OCI-LY3 (cell line): ENCODE results near the gene LRP10.

Source experiments
- H2AFZ ChIP-seq: fragments of 200-600, 300-600 bp; shearing (Covaris generic); 2 replicates; pipeline ENCODE4 v1.6.0; 2014; ENCODE audit warnings: antibody characterized with exemption, low read depth, low read length
- H3K27ac ChIP-seq: fragments of 200-600, 300-600 bp; sonication (generic); 2 replicates; pipeline ENCODE4 v1.5.1; 2014; ENCODE audit warnings: mild to moderate bottlenecking, low read length, moderate library complexity, mixed read lengths
- H3K27me3 ChIP-seq: fragments of 200-600, 300-600 bp; sonication (generic); 2 replicates; pipeline ENCODE4 v1.6.1; 2014; ENCODE audit warnings: low read depth, low read length, mixed read lengths
- H3K36me3 ChIP-seq: fragments of 200-600, 300-600 bp; sonication (generic); replicated peaks from 2 replicates; pipeline ENCODE3; 2014; ENCODE audit warnings: low read depth, low read length, mixed read lengths
- H3K4me1 ChIP-seq: fragments of 300-600, 200-600 bp; sonication (generic); 2 replicates; pipeline ENCODE4 v1.6.1; 2014; ENCODE audit warnings: low read length, mixed read lengths
- H3K4me2 ChIP-seq: fragments of 200-600, 300-600 bp; sonication (generic); 2 replicates; pipeline ENCODE4 v1.6.1; 2014; ENCODE audit warnings: low read length, mixed read lengths
- H3K4me3 ChIP-seq: fragments of 300-600, 200-600 bp; sonication (generic); 2 replicates; pipeline ENCODE4 v1.5.1; 2014; ENCODE audit warnings: antibody characterized with exemption, mild to moderate bottlenecking, low read length, moderate library complexity
- H3K79me2 ChIP-seq: fragments of 300-600, 200-600 bp; shearing (Covaris generic); 2 replicates; pipeline ENCODE4 v1.6.1; 2014; ENCODE audit warnings: mild to moderate bottlenecking, low read length, mixed read lengths
- H3K9ac ChIP-seq: fragments of 300-600, 200-600 bp; shearing (Covaris generic); 2 replicates; pipeline ENCODE4 v1.6.0; 2014; ENCODE audit warnings: mild to moderate bottlenecking, low read length, moderate library complexity
- H3K9me3 ChIP-seq: fragments of 200-600, 300-600 bp; shearing (Covaris generic); 2 replicates; pipeline ENCODE4 v1.6.1; 2014; ENCODE audit warnings: low read length, mixed read lengths; ENCODE audit not compliant: insufficient read depth
- H4K20me1 ChIP-seq: fragments of 200-600, 300-600 bp; sonication (generic); 2 replicates; pipeline ENCODE4 v1.6.1; 2016; ENCODE audit warnings: low read length, mixed read lengths; ENCODE audit not compliant: insufficient read depth
- EZH2phosphoT487 ChIP-seq: fragments of 200-600 bp; shearing (Covaris generic); IDR thresholded peaks from 2 replicates; pipeline ENCODE4 v1.6.1; 2018; ENCODE audit warnings: antibody characterized with exemption, mixed run types, low read depth
- TF ChIP-seq, protein P1 (sequence below): fragments of 200-600, 300-600 bp; sonication (generic); IDR thresholded peaks from 2 replicates; pipeline ENCODE4 v1.5.1; 2014; ENCODE audit warnings: antibody characterized with exemption, low read length, low read depth

Gene LRP10

DNA sequence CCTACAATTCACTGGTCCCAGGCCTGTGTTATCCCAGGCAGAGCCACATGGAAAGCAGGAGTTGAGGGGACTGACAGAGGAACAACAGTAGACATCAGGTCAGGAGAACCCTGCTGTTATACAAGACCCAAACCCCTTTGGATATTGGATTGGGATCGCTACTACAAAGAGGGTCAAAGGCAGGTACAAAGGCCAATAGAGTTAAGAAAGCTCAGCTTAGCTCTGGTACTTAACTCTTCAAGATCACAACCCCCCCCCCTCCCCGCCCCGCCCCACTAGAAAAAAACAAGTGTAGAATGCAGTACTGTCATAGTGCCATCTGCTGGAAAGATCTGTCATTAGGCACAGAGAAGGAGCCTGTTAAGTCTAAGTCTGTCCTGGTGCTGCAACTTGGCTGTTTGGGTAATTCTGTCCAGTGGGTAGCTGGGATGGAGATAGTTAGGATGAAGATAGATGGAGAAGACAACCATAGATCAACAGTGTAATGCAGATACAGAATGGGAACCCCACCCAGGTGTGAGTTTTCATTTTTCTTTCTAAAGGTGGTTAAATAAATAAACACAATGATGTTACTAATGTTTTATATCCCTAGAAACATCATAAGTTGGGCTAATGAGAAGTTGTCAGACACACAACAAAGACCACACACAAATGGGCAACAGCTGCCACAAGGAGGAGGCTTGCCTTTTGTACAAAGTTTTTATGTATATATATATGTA, 28.7 kb downstream of the LRP10 start:
- Histone ChIP-seq H3K79me2 (no peaks in the 10 kb centered on the region), H3K9me3 (no peaks in the 10 kb centered on the region), H3K4me3 (no peak overlapping the region), H4K20me1 (no peaks in the 10 kb centered on the region), H2AFZ (no peak overlapping the region), H3K36me3 (peaks cover 61% of the 10 kb centered on the region), H3K4me2 (no peak overlapping the region), H3K27ac (no peak overlapping the region), H3K27me3 (no peaks in the 10 kb centered on the region), H3K9ac (no peak overlapping the region), H3K4me1 (no peaks in the 10 kb centered on the region)
- no peak for TF ChIP-seq EZH2phosphoT487
- TF ChIP-seq, protein P1, sequence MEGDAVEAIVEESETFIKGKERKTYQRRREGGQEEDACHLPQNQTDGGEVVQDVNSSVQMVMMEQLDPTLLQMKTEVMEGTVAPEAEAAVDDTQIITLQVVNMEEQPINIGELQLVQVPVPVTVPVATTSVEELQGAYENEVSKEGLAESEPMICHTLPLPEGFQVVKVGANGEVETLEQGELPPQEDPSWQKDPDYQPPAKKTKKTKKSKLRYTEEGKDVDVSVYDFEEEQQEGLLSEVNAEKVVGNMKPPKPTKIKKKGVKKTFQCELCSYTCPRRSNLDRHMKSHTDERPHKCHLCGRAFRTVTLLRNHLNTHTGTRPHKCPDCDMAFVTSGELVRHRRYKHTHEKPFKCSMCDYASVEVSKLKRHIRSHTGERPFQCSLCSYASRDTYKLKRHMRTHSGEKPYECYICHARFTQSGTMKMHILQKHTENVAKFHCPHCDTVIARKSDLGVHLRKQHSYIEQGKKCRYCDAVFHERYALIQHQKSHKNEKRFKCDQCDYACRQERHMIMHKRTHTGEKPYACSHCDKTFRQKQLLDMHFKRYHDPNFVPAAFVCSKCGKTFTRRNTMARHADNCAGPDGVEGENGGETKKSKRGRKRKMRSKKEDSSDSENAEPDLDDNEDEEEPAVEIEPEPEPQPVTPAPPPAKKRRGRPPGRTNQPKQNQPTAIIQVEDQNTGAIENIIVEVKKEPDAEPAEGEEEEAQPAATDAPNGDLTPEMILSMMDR: peak; percentile 64

DNA sequence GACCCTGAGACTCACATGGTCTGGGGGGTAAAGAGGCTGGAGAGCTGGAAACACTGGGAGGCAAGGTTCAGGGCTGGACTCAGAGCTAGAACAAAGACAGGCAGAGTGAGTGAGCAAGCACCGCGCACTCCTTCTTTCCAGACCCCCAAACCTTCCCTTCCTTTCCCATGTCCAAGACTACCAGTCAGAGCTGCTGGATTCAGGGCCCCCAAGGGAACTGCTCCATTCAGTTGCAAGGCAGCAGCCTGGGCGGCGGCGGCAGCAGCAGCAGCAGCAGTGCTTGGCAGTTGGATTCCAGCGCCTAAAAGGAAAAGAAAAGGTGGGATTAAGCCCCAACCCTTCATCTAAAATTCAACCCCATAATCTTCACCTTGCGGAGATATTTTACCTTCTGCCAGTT, 30.3 kb downstream of the LRP10 start:
- H3K36me3 ChIP-seq: peaks cover 71% of the 10 kb centered on the region
- H4K20me1 ChIP-seq: no peaks in the 10 kb centered on the region
- no peak overlapping the region for H2AFZ ChIP-seq
- H3K27me3 ChIP-seq: no peaks in the 10 kb centered on the region
- no peak overlapping the region for H3K27ac ChIP-seq
- no peaks in the 10 kb centered on the region for H3K9me3 ChIP-seq
- H3K4me1 ChIP-seq: no peaks in the 10 kb centered on the region
- H3K79me2 ChIP-seq: no peaks in the 10 kb centered on the region
- TF ChIP-seq, protein P1: no peak
- TF ChIP-seq EZH2phosphoT487: no peak
- H3K9ac ChIP-seq: no peak overlapping the region
- H3K4me2 ChIP-seq: no peak overlapping the region
- H3K4me3 ChIP-seq: no peak overlapping the region

DNA sequence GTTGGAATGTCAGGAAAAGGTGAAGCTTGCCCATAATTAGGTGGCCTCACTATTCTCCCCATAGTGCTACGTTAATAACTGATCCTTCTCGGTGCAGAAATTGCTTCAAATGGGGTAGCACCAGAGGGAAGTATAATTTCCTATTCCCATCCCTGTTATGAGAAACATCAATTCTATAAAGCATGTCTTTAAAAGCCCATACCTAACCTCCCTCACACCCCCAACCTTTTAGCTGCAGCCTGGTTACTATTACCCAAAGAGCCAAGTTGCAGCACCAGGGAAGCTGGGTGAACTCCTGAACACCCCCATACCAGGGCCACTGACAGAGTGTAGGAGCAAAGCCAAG, 32.2 kb downstream of the LRP10 start:
- Histone ChIP-seq H3K9me3 (no peaks in the 10 kb centered on the region), H4K20me1 (no peaks in the 10 kb centered on the region), H3K4me2 (no peak overlapping the region), H3K4me1 (no peaks in the 10 kb centered on the region), H2AFZ (no peak overlapping the region), H3K79me2 (no peaks in the 10 kb centered on the region; the same call in 1 of the 2 replicates), H3K4me3 (no peak overlapping the region), H3K27ac (no peak overlapping the region), H3K36me3 (peaks cover 64% of the 10 kb centered on the region), H3K27me3 (no peaks in the 10 kb centered on the region), H3K9ac (no peak overlapping the region)
- no peak for TF ChIP-seq EZH2phosphoT487
- TF ChIP-seq, protein P1: no peak

DNA sequence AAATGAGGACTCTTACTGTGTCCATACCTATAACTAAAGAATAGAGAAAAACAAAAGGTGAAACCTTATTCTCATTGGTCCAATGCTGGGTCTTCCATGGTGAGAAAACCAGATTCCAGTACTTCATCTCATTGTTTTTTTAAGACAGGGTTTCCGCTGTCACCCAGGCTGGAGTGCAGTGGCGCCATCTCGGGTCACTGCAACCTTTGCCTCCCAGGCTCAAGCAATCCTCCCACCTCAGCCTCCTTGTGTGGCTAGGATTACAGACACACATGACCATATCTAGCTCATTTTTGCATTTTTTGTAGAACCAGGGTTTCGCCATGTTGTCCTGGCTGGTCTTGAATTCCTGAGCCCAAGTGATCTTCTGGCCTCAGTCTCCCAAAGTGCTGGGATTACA, 34.1 kb downstream of the LRP10 start:
- H3K36me3 ChIP-seq: peaks cover 61% of the 10 kb centered on the region
- no peaks in the 10 kb centered on the region for H3K4me1 ChIP-seq
- no peak overlapping the region for H3K27ac ChIP-seq
- no peak overlapping the region for H3K4me3 ChIP-seq
- H3K27me3 ChIP-seq: no peaks in the 10 kb centered on the region
- H4K20me1 ChIP-seq: no peaks in the 10 kb centered on the region
- H3K9me3 ChIP-seq: no peaks in the 10 kb centered on the region
- TF ChIP-seq, protein P1: no peak
- no peak for TF ChIP-seq EZH2phosphoT487
- H3K79me2 ChIP-seq: peaks cover 6% of the 10 kb centered on the region
- H3K4me2 ChIP-seq: no peak overlapping the region
- no peak overlapping the region for H3K9ac ChIP-seq
- no peak overlapping the region for H2AFZ ChIP-seq
